ENCODE measurements around the gene SPDL1.
A peak's percentile ranks its signal among the peaks of the same experiment; 100 is the strongest.

The SPDL1 gene

DNA sequence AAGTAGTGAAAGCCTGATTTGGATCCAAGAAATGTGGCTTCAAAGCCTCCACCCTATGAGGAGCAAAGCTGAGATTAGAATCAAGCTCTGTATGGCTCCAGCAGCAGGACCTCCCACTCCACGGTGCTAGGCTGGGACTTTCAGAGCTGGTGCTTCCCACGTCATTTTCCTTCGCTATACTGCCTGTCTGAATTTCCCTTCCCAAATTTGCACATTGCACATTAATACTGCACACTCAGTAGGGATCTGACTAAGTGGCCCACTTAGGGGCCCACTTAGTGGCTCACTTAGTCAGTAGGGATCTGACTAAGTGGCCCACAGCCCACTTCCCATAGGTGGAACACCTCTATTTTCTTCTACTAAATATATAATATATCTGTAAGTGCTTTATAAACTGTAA, 14.1 kb upstream of the SPDL1 start:
- no peak overlapping the region for H3K4me3 ChIP-seq (ENCODE audit: low read length)
- TF ChIP-seq, protein P1, sequence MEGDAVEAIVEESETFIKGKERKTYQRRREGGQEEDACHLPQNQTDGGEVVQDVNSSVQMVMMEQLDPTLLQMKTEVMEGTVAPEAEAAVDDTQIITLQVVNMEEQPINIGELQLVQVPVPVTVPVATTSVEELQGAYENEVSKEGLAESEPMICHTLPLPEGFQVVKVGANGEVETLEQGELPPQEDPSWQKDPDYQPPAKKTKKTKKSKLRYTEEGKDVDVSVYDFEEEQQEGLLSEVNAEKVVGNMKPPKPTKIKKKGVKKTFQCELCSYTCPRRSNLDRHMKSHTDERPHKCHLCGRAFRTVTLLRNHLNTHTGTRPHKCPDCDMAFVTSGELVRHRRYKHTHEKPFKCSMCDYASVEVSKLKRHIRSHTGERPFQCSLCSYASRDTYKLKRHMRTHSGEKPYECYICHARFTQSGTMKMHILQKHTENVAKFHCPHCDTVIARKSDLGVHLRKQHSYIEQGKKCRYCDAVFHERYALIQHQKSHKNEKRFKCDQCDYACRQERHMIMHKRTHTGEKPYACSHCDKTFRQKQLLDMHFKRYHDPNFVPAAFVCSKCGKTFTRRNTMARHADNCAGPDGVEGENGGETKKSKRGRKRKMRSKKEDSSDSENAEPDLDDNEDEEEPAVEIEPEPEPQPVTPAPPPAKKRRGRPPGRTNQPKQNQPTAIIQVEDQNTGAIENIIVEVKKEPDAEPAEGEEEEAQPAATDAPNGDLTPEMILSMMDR (IDR thresholded peaks at IDR 0.05; ENCODE audit: insufficient read depth, low read depth, low read length, missing control alignments), result no peak
- no peak for DNase-seq (ENCODE audit: low read depth)

DNA sequence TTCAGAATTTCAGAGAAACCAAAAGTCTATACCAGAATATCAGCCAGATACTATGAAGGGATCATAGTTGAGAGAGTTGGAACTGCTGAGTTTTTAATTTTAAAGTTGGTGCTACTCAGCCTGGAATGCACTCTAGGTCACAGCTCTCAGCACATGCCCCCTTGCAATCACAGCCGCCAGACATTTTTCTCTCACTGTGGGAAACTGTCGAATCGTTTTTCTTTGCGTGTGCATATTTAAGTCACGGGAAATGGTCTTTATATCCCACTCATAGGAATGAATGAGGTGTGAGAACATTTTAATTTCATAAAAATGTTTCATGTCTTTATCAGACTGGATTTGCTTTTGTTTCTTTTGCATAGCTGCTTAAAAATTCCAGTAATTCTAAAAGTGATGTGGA, 12.2 kb upstream of the SPDL1 start:
- no peak for DNase-seq (ENCODE audit: low read depth)
- no peak overlapping the region for H3K4me3 ChIP-seq (ENCODE audit: low read length)
- TF ChIP-seq, protein P1 (IDR thresholded peaks at IDR 0.05; ENCODE audit: insufficient read depth, low read depth, low read length, missing control alignments), result no peak

DNA sequence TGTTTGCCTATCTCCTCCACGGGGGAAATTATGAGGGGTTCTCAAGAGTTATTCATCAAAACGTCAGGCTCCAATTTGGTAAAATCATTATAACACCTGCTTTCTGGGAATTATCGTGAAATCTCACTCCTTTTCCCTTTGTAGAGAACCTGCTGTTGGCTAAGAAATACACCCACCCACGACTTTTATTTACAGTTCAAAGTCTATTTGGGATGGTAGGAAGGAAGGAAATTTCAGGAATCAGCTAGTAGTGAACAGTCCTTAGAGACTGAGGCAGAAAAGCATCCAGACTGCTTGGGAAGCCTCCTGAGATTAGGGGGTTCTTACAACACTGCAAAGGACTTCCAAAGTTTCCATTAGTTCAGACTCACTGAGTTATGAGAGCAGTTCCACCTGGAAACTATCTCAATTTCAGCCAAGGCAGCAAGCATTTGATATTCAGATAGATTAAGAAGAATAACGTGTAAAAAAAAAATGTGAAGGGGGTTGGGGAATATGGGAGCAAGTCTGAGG, 9.4 kb upstream of the SPDL1 start:
- TF ChIP-seq, protein P1 (IDR thresholded peaks at IDR 0.05; ENCODE audit: insufficient read depth, low read depth, low read length, missing control alignments), result no peak
- H3K4me3 ChIP-seq (ENCODE audit: low read length), result no peak overlapping the region
- no peak for DNase-seq (ENCODE audit: low read depth)

DNA sequence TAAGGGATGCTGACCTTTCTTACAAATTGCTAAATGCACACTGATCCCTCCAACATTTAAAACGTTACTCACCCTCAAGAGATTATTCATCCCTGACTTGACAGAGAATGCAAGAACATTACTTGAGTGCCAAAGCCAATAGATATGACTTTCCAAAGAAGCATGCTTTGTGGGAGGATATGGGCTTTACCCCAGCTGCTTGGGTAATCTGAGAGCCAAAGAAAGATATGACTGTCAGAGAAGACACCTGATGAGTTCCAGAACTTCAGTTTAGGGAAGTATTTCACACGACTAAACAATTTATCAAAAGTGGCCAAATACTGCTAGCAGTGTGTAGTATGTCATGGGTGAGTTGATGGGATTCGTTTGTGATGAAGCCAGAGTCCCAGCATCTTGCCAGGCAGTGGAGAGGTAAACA, 7.4 kb upstream of the SPDL1 start:
- peak; percentile 84 for DNase-seq (ENCODE audit: low read depth)
- H3K4me3 ChIP-seq (ENCODE audit: low read length), result no peak overlapping the region
- TF ChIP-seq, protein P1 (IDR thresholded peaks at IDR 0.05; ENCODE audit: insufficient read depth, low read depth, low read length, missing control alignments), result no peak

DNA sequence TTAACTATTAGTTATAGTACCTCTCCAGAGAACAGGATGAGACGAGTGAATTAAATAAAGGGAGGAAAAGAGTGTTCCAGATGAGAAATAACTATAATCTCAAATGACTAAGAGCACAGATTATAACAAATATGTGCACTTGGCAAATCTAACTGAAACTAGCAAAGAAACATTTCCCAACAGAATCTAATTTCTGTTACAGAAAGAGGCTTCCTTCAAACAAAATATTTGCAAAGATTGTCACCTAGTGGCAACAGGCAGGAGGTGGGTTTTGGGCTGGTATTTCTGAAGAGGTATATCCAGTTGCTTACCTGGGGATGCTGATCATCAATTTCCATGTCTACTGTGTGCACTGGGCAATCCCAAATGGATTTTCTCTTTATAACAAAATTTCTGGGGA, 5.6 kb upstream of the SPDL1 start:
- H3K4me3 ChIP-seq (ENCODE audit: low read length), result no peak overlapping the region
- DNase-seq (ENCODE audit: low read depth), result peak; percentile 34
- TF ChIP-seq, protein P1 (IDR thresholded peaks at IDR 0.05; ENCODE audit: insufficient read depth, low read depth, low read length, missing control alignments), result peak; percentile 54

DNA sequence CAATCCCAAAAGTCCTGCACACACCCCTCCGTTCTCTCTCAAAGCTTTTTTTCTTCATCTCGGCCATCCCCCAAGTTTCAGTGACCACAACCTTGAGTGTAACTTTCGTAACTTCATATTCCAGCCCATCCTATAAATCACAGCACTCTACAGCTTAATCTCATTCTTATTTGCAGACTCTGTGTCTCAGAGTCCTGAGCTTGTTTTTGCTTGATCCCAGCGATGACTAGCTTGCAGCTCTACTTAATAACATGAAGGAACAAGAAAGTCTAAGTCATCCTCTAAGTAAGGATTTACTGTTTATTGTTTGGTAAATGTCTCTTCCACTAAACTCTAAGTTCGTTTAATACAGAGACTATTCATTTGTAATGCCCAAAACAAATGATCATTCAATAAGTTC, 2.6 kb upstream of the SPDL1 start:
- TF ChIP-seq, protein P1 (IDR thresholded peaks at IDR 0.05; ENCODE audit: insufficient read depth, low read depth, low read length, missing control alignments), result no peak
- H3K4me3 ChIP-seq (ENCODE audit: low read length), result no peak overlapping the region
- peak; percentile 81 for DNase-seq (ENCODE audit: low read depth)

DNA sequence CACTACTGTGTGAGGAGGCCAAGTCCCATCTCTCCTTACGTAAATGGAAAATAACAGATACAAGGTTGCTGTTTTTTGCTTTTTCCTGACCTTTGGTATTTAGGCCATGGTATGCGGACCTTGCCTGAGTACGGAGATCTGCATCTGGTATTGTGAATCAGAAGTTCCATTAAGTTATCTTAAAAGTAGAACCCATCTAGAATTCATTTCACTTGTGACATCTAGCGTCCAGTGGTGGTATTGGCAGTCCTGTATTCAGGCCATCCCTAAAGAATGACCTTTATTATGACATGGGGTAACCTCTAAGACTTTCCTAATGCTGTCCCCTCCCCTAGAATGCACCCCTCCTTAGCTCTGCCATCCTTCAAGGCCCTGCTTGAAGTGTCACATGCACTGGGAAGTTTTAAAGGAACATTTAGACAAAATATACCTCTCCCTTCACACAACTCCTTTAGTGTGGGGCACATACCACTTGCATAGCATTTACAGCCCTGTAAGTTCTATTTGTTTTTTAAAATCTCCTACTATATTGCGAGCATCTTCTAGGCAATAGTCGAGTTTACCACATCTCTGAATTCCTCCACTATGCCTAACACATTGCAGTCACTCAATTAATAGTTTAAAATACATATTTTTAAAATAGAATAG, 1.9 kb upstream of the SPDL1 start:
- peak; percentile 68 for DNase-seq (ENCODE audit: low read depth)
- TF ChIP-seq, protein P1 (IDR thresholded peaks at IDR 0.05; ENCODE audit: insufficient read depth, low read depth, low read length, missing control alignments), result peak; percentile 85

More for the DNA sequence above, 1.9 kb upstream of the SPDL1 start:
- H3K4me3 ChIP-seq (ENCODE audit: low read length), result no peak overlapping the region
